ENCODE measurements around the gene FBXO8. TPM values are rescaled to one million over a fixed set of nuclear protein-coding genes. Genes with fewer than 3 reads are reported as not detected.

FBXO8 gene
- total RNA-seq, 1 experiment from 2014 or later: 8.2 TPM

DNA sequence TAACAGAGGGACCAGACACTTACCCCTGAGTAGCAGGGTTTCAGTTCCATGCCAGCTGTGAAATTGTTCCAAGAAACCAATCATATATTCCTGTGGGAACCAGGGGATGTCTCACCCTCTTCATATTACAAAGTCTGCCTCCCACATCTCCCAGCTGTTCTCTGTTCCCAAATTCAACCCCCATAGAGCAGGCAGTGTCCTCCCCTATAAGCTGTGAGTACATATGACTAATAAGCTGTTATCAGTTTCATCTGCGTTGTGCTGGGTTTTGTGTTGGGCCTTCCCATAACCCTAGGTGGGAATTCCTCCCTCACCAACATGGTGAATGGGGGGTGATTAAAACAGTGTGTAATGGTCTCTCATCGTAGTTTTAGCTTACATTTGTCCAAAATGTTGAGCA, 41.3 kb upstream of the FBXO8 start:
- TF ChIP-seq EZH2phosphoT487 (IDR thresholded peaks at IDR 0.05; ENCODE audit: borderline replicate concordance, low read length): no peak
- TF ChIP-seq, protein P1, sequence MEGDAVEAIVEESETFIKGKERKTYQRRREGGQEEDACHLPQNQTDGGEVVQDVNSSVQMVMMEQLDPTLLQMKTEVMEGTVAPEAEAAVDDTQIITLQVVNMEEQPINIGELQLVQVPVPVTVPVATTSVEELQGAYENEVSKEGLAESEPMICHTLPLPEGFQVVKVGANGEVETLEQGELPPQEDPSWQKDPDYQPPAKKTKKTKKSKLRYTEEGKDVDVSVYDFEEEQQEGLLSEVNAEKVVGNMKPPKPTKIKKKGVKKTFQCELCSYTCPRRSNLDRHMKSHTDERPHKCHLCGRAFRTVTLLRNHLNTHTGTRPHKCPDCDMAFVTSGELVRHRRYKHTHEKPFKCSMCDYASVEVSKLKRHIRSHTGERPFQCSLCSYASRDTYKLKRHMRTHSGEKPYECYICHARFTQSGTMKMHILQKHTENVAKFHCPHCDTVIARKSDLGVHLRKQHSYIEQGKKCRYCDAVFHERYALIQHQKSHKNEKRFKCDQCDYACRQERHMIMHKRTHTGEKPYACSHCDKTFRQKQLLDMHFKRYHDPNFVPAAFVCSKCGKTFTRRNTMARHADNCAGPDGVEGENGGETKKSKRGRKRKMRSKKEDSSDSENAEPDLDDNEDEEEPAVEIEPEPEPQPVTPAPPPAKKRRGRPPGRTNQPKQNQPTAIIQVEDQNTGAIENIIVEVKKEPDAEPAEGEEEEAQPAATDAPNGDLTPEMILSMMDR (conservative IDR thresholded peaks at IDR 0.05; ENCODE audit: low read depth, low read length): no peak
- no peak for TF ChIP-seq EZH2 (IDR thresholded peaks at IDR 0.05; ENCODE audit: low read length, unreplicated experiment)
- no peak overlapping the region for H3K27ac ChIP-seq (ENCODE audit: low read length)
- H3K9me3 ChIP-seq (ENCODE audit: low read length): no peaks in the 10 kb centered on the region
- peak; percentile 14 for DNase-seq
- no peaks in the 10 kb centered on the region for H3K27me3 ChIP-seq (ENCODE audit: low read length)
- H3K9ac ChIP-seq (ENCODE audit: low read length): no peak overlapping the region
- no peaks in the 10 kb centered on the region for H4K20me1 ChIP-seq (ENCODE audit: low read length)
- no peak overlapping the region for H3K4me3 ChIP-seq (ENCODE audit: low read length)
- H3K9me2 ChIP-seq (replicated peaks; ENCODE audit: low read length): no peaks in the 10 kb centered on the region
- ChIA-PET CTCF (no interaction called here), POLR2A (ENCODE audit: unreplicated experiment) (no interaction called here)
- ATAC-seq: no peak
- H3K79me2 ChIP-seq (ENCODE audit: low read length): no peaks in the 10 kb centered on the region
- H3F3A ChIP-seq (ENCODE audit: low read length, unreplicated experiment): no peaks in the 10 kb centered on the region
- H2AFZ ChIP-seq (ENCODE audit: low read length): no peak overlapping the region
- BruUV-seq (replicated peaks): no TSS peak
- H3K36me3 ChIP-seq (ENCODE audit: low read depth, low read length): no peaks in the 10 kb centered on the region
- no peak overlapping the region for H3K4me2 ChIP-seq (ENCODE audit: low read length)
- intact Hi-C loops (cut with micrococcal nuclease): no loop called here
- H3K4me1 ChIP-seq (ENCODE audit: insufficient read depth, low read length): no peaks in the 10 kb centered on the region

DNA sequence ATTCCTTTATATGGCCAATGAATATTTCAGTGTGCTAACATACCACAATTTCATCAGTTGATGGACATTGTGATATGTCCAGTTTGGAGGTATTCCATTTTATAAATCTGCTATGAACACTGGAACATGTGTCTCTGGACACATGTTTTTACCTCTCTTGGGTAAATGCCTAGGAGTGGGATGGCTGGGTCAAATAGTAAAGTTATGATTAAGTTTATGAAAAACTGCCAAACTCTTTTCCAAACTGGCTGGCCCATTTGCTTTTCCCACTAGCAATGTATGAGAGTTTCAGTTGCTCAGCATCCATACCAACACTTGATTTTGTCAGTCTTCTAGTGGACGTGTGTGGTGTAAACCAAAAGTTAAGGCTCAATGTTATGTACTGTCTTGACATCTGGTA, 40.8 kb upstream of the FBXO8 start:
- CTCF ChIA-PET: no interaction called here
- TF ChIP-seq EZH2phosphoT487 (IDR thresholded peaks at IDR 0.05; ENCODE audit: borderline replicate concordance, low read length) (no peak), EZH2 (IDR thresholded peaks at IDR 0.05; ENCODE audit: low read length, unreplicated experiment) (no peak)
- TF ChIP-seq, protein P1 (conservative IDR thresholded peaks at IDR 0.05; ENCODE audit: low read depth, low read length): no peak
- Histone ChIP-seq H2AFZ (ENCODE audit: low read length) (no peak overlapping the region), H3K27me3 (ENCODE audit: low read length) (no peaks in the 10 kb centered on the region), H3F3A (ENCODE audit: low read length, unreplicated experiment) (no peaks in the 10 kb centered on the region), H3K9ac (ENCODE audit: low read length) (no peak overlapping the region), H3K27ac (ENCODE audit: low read length) (no peak overlapping the region), H3K79me2 (ENCODE audit: low read length) (no peaks in the 10 kb centered on the region), H3K9me2 (replicated peaks; ENCODE audit: low read length) (no peaks in the 10 kb centered on the region), H3K4me3 (ENCODE audit: low read length) (no peak overlapping the region), H3K4me1 (ENCODE audit: insufficient read depth, low read length) (no peaks in the 10 kb centered on the region), H3K36me3 (ENCODE audit: low read depth, low read length) (no peaks in the 10 kb centered on the region; the same call in 1 of the 2 replicates), H3K4me2 (ENCODE audit: low read length) (no peak overlapping the region), H3K9me3 (ENCODE audit: low read length) (no peaks in the 10 kb centered on the region), H4K20me1 (ENCODE audit: low read length) (no peaks in the 10 kb centered on the region)
- ATAC-seq (no peak), DNase-seq (no peak)
- intact Hi-C loops (cut with micrococcal nuclease): no loop called here
- POLR2A ChIA-PET (ENCODE audit: unreplicated experiment): no interaction called here
- no TSS peak for BruUV-seq (replicated peaks)

DNA sequence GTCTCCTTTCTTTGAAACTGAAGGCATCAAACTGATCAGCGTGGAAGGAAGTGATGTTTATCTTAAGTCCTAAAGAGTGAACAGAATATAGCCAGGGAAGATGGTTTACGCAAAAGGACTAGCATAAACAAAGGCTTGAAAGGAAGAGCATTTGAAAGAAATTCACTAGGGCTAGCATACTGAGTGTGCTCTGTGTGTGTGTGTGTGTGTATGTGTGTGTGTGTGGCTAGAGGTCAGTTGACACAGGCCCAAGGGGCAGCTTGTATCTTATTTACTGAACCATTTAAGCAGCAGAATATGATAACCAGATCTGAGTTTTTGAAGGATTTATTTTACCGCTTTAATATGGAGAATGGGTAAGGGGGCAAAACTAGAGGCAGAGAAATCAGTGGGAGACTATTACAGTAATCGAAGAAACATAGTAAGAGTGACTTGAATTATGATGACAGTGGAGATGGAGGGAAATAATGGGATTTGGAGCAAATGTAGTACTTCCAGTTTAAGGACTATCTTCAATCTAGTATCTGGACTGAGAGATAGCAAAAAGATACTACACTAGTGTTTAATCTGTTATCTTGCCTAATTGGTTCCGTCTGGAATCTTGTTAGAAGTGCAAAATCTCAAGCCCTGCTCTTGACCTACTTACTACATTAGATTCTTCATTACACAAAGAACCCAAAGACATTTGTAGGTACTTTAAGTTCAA, 37.2 kb upstream of the FBXO8 start:
- ATAC-seq (no peak), DNase-seq (no peak)
- H4K20me1 ChIP-seq (ENCODE audit: low read length): no peaks in the 10 kb centered on the region
- H3K36me3 ChIP-seq (ENCODE audit: low read depth, low read length): no peaks in the 10 kb centered on the region; the same call in 1 of the 2 replicates
- H2AFZ ChIP-seq (ENCODE audit: low read length): no peak overlapping the region
- no peaks in the 10 kb centered on the region for H3K27me3 ChIP-seq (ENCODE audit: low read length)
- H3K27ac ChIP-seq (ENCODE audit: low read length): no peak overlapping the region
- H3K9ac ChIP-seq (ENCODE audit: low read length): no peak overlapping the region
- ChIA-PET CTCF (no interaction called here), POLR2A (ENCODE audit: unreplicated experiment) (no interaction called here)
- no peaks in the 10 kb centered on the region for H3K9me3 ChIP-seq (ENCODE audit: low read length)
- H3K4me3 ChIP-seq (ENCODE audit: low read length): no peak overlapping the region
- H3F3A ChIP-seq (ENCODE audit: low read length, unreplicated experiment): no peaks in the 10 kb centered on the region
- no peak overlapping the region for H3K4me2 ChIP-seq (ENCODE audit: low read length)
- intact Hi-C loops (cut with micrococcal nuclease): no loop called here
- no peaks in the 10 kb centered on the region for H3K79me2 ChIP-seq (ENCODE audit: low read length)
- no peaks in the 10 kb centered on the region for H3K9me2 ChIP-seq (replicated peaks; ENCODE audit: low read length)
- peaks cover 14% of the 10 kb centered on the region for H3K4me1 ChIP-seq (ENCODE audit: insufficient read depth, low read length)
- TF ChIP-seq EZH2 (IDR thresholded peaks at IDR 0.05; ENCODE audit: low read length, unreplicated experiment) (no peak), EZH2phosphoT487 (IDR thresholded peaks at IDR 0.05; ENCODE audit: borderline replicate concordance, low read length) (no peak)
- TF ChIP-seq, protein P1 (conservative IDR thresholded peaks at IDR 0.05; ENCODE audit: low read depth, low read length): no peak
- no TSS peak for BruUV-seq (replicated peaks)

Measured in PC-3 (cell line).